EH (cell line): ENCODE data around the gene SAGE1.
"Not testable (repeated sequence)": the region's sequence is repeated elsewhere in the genome, so short reads cannot be mapped to it uniquely, and the experiment has no call there.

ENCODE experiments used
- DNase-seq: peaks from one replicate; pipeline ENCODE4 v3.0.0-alpha.2; 2015; ENCODE audit warnings: low read depth

SAGE1 gene

GRCh38 chrX:135893294-135893817 lies at the start of gene SAGE1, which contains the start of gene CT45A10:
Gene SAGE1, plus strand, starts transcription at chrX:135893716. Its CDS starts 2,527 bp downstream, at chrX:135896243.
Gene CT45A10, minus strand, starts transcription at chrX:135893444. Its CDS starts 8,100 bp downstream, at chrX:135885344.
- DNase-seq, result no peak

GRCh38 chrX:135854438-135854837 lies 39.1 kb upstream of the SAGE1 start, which contains the start of gene CT45A8:
Gene CT45A8, minus strand, starts transcription at chrX:135854538. Its CDS starts 3,755 bp downstream, at chrX:135850783.
- not testable (repeated sequence) for DNase-seq

DNA sequence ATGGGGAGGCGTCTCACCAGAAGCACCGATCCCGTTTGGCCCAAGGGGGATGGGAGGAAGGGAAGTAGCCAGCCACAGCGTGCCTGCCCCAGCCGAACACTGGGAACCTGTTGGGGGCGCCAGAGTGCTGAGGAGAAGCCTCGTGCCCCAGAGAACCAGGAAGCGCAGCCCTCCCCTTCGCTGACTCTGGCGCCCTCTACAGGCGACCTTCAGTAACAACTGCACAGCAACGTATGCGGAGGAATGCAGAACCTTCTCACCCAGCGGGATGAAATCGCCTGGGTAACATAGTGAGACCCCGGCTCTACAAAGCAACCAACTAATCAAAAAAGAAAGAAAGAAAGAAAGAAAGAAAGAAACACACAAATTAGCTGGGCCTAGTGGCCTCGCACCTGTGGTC lies 21.8 kb upstream of the SAGE1 start, which contains the start of gene CT45A9:
Gene CT45A9 (minus strand): TSS at position 101 of the 400 bp plus-strand sequence. CDS start 3,751 bp downstream, outside the sequence.
- DNase-seq, result not testable (repeated sequence)

DNA sequence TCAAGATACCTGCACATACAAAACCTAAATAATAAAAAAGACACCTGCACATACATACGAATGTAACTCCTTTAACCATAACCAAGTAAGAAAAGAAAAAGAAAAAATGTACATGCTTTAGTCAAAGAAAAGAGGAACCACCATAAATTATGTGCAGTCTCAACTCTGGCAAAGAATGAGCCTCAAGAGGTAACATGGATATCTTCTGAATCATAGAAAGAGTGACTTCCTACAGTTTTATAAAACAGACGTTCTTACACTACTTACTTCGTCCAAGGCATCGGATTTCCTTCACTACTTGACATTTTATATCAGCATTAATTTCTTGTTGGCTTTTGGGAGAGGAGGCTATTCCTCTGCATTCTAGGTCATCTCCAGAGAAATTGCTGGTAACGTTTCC lies 10.8 kb upstream of the SAGE1 start:
- DNase-seq, result not testable (repeated sequence)

DNA sequence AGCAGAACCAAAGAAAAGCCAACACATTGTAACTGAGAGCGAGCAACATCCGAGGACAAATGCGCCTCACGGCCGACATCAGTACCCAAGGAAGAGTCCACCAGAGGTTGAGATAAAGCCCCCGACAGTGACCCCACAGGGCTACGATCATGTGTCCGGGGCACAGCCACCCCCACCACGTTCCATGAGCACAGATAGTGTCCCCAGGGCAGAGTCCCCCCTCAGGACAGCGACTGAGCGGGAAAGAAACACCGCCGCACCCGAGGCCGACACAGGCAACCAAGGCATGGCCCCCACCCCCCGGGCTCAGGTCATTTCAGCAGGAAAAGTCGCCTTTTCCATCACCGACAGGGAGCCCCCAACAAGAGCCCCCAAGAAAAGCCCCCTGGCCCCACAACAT lies 5.3 kb upstream of the SAGE1 start:
- DNase-seq, result not testable (repeated sequence)

DNA sequence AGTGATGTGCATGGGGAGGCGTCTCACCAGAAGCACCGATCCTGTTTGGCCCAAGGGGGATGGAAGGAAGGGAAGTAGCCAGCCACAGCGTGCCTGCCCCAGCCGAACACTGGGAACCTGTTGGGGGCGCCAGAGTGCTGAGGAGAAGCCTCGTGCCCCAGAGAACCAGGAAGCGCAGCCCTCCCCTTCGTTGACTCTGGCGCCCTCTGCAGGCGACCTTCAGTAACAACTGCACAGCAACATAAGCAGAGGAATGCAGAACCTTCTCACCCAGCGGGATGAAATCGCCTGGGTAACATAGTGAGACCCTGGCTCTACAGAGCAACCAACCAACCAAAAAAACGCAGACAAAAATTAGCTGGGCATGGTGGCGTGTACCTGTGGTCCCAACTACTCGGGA lies 4.5 kb upstream of the SAGE1 start:
- DNase-seq, result not testable (repeated sequence)

DNA sequence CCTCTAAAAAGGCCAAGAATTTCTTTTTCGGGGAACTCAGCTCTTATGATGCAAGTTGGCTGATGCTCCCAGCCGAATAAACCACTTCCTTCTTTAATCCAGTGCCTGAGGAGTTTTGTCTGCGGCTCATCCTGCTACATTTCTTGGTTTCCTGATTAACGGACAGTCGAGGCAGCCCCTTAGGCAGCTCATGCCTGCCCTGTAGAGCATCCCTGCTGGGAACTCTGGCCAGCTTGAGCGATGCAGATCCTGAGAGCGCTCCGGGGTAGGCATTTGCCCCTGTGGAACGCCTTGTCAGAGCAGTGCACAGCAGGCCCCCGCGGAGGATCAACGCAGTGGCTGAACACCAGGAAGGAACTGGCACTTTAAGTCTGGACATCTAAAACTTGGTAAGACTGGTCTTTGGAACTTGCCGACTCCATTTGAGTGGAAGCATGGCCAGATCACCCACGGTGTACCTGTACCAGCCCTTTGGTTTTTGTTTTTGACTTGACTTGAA lies 3.4 kb upstream of the SAGE1 start:
- no peak for DNase-seq

DNA sequence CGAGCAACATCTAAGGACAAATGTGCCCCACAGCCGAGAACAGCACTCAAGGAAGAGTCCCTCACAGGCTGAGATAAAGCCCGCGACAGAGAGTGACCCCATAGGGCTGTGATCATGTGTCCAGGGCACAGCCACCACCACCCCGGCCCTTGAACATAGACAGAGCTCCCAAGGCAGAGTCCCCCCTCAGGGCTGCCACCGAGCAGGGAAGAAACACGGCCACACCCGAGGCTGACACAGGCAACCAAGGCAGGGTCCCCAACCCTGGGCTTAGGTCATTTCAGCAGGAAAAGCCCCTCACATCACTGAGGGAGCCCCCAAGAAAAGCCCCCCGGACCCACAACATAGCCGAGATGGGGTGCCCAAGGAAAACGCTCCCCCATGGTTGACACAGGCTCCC lies 735 bp upstream of the SAGE1 start:
- no peak for DNase-seq

GRCh38 chrX:135910251-135910650 lies 16.7 kb downstream of the SAGE1 start:
- DNase-seq, result no peak

DNA sequence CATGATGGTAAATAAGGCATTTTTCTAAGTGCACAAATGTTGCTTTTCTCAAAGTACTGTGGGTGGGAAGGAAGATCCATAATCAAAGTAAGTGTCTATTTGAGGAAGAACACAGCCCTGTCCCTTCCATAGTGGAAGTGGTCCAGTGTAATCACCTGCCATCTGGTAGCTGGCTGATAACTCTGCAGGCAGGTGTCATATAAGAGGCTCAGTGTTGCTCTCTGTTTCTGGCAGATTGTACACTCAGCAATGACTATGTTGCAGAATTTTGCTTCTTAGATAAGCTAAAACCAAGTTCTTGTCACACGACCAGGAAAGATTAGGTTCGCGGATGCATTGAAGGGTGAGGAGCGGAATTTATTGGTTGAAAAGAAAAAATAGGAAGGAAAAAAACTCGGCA lies 20.9 kb downstream of the SAGE1 start:
- DNase-seq, result no peak

DNA sequence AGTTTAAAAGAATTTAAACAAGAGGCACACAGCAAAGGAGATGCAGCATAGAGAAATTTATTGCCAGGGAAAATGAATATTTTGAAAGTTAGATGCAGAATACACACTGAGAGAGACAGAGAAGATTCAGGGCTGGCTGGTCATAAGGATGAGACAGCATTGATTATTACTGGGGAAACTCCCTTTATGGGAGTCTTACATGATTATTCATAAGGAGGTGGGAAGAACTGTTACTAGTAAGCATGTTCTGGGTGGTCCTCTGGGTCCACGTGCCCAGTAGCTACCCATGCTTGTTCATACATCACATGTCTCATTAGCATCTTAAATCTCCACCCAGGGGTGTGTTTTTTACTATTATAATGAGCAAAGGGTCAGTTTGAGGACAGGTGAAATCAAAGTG lies 27.0 kb downstream of the SAGE1 start:
- DNase-seq, result not testable (repeated sequence)

DNA sequence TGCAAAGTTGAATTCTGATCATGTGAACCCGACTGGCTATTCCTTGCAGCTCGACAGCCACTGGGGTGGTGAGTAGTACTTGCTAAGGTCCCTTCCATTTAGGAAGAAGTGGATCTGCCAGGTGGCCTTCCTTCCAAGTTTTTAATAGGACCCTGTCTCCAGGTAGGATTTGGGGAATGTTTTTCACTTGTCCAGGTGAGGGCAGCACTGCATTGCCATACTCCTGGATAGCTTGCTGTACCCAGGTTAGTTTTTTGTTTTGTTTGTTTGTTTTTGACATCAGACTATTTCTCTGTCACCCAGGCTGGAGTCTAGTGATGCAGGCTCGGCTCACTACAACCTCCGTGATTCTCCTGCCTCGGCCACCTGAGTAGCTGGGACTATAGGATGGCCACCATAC lies 29.8 kb downstream of the SAGE1 start:
- DNase-seq, result no peak

- DNase-seq, result no peak
Observed at GRCh38 chrX:135927897-135928296, 34.4 kb downstream of the SAGE1 start.

GRCh38 chrX:135931644-135932487 lies 38.4 kb downstream of the SAGE1 start:
- DNase-seq, result peak; percentile 40

- no peak for DNase-seq
Observed at GRCh38 chrX:135944486-135944885, 51.0 kb downstream of the SAGE1 start.

DNA sequence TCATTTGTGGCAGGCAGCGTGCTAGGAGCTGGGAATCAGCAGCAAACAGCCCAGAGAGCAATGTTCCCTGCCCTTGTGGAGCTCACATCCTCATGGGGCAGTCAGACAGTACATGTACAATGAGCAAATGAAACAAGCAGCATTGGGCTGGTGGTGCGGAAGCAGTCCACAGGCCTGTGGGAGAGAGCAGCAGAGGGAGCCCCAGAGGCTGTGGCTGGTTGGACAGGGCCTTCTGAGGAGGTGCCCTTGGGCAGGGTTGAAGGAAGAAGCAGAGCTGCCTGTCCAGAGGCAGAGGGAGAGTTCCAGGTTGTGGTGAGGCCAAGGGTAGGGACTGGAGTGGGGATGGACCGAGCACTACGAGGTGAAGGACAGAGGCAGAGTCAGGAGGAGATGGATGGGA lies 57.8 kb downstream of the SAGE1 start:
- no peak for DNase-seq
